ENCODE data around the gene ENPP6.

- TF ChIP-seq EZH2phosphoT487 (IDR thresholded peaks at IDR 0.05; ENCODE audit: borderline replicate concordance, low read length): no peak
- TF ChIP-seq CTCF (conservative IDR thresholded peaks at IDR 0.05; ENCODE audit: low read depth, low read length): no peak
These were observed 49.5 kb upstream of the ENPP6 start for GRCh38 chr4:184267206-184267608.

Data from PC-3 (cell line).